HG02798 (cell line): ENCODE results near the gene NOVA1.
"Not testable (repeated sequence)": the region's sequence is repeated elsewhere in the genome, so short reads cannot be mapped to it uniquely, and the experiment has no call there.

Experiments
- ATAC-seq: cut with Tn5 transposase; IDR thresholded peaks from one replicate; pipeline ENCODE4 v1.9.1; 2021; ENCODE audit warnings: mild to moderate bottlenecking; ENCODE audit not compliant: unreplicated experiment, poor library complexity

Gene NOVA1

GRCh38 chr14:26597589-26598080, at the start of gene NOVA1:
NOVA1 (minus strand) TSS chr14:26598033; CDS start chr14:26597436, 597 bp downstream.
- no peak for ATAC-seq

GRCh38 chr14:26645057-26645456, 47.2 kb upstream of the NOVA1 start:
- not testable (repeated sequence) for ATAC-seq

- no peak for ATAC-seq
Observed at GRCh38 chr14:26636561-26636960, 38.7 kb upstream of the NOVA1 start.

GRCh38 chr14:26634946-26635345, 37.1 kb upstream of the NOVA1 start:
- not testable (repeated sequence) for ATAC-seq

GRCh38 chr14:26626256-26626655, 28.4 kb upstream of the NOVA1 start:
- no peak for ATAC-seq

GRCh38 chr14:26622611-26623010, 24.8 kb upstream of the NOVA1 start:
- ATAC-seq: no peak

- ATAC-seq: no peak
Observed at GRCh38 chr14:26621807-26622560, 24.2 kb upstream of the NOVA1 start.

GRCh38 chr14:26621364-26621763, 23.5 kb upstream of the NOVA1 start:
- no peak for ATAC-seq

- no peak for ATAC-seq
Observed at GRCh38 chr14:26611259-26611658, 13.4 kb upstream of the NOVA1 start.

- ATAC-seq: no peak
Observed at GRCh38 chr14:26606729-26607312, 9.0 kb upstream of the NOVA1 start.

GRCh38 chr14:26605602-26606001, 7.8 kb upstream of the NOVA1 start:
- no peak for ATAC-seq

- no peak for ATAC-seq
Observed at GRCh38 chr14:26602902-26603301, 5.1 kb upstream of the NOVA1 start.

GRCh38 chr14:26601856-26602255, 4.0 kb upstream of the NOVA1 start:
- no peak for ATAC-seq

- no peak for ATAC-seq
Observed at GRCh38 chr14:26599291-26599690, 1.5 kb upstream of the NOVA1 start.

- no peak for ATAC-seq
Observed at GRCh38 chr14:26598672-26599131, 869 bp upstream of the NOVA1 start.

- ATAC-seq: no peak
Observed at GRCh38 chr14:26598081-26598671, 343 bp upstream of the NOVA1 start.

GRCh38 chr14:26597071-26597588, 703 bp downstream of the NOVA1 start:
- no peak for ATAC-seq

- ATAC-seq: no peak
Observed at GRCh38 chr14:26596543-26597061, 1.2 kb downstream of the NOVA1 start.

GRCh38 chr14:26595926-26596542, 1.8 kb downstream of the NOVA1 start:
- ATAC-seq: no peak

- ATAC-seq: no peak
Observed at GRCh38 chr14:26594756-26595545, 2.9 kb downstream of the NOVA1 start.
